AG09309 (cell line): Measurements from ENCODE around the gene COL28A1.

Experiments
- DNase-seq: peaks from one replicate; pipeline ENCODE4 v3.0.0-alpha.2; 2010; ENCODE audit warnings: low read depth
- H3K4me3 ChIP-seq: 2 replicates; pipeline ENCODE4 v1.5.1; 2011; ENCODE audit warnings: mild to moderate bottlenecking, low read depth, low read length, moderate library complexity; ENCODE audit not compliant: control insufficient read depth
- TF ChIP-seq, protein P1 (sequence below): IDR thresholded peaks from 2 replicates; pipeline ENCODE4 v1.5.1; 2011; ENCODE audit warnings: mild to moderate bottlenecking, low read depth, low read length, inconsistent platforms; ENCODE audit not compliant: insufficient read depth, control insufficient read depth; ENCODE audit errors: missing control alignments

COL28A1 gene

DNA sequence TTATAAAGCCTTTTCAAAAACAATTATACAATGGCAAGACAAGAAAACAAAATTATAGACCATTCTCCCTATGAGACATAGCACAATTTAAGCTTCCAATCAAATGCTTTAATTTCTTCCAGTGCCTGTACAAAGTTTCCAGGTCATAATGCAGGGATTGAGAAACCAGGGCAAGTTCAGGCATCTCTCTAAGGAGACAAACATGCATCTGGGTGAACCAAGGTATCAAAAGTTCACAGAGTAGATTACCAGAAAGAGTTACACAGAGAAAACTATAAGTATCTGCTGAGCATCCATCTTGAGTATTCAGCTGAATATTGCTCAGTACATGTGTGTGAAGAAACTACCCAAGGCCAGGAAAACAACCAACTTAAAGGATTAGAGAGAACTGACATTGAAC lies 89.1 kb downstream of the COL28A1 start:
- TF ChIP-seq, protein P1, sequence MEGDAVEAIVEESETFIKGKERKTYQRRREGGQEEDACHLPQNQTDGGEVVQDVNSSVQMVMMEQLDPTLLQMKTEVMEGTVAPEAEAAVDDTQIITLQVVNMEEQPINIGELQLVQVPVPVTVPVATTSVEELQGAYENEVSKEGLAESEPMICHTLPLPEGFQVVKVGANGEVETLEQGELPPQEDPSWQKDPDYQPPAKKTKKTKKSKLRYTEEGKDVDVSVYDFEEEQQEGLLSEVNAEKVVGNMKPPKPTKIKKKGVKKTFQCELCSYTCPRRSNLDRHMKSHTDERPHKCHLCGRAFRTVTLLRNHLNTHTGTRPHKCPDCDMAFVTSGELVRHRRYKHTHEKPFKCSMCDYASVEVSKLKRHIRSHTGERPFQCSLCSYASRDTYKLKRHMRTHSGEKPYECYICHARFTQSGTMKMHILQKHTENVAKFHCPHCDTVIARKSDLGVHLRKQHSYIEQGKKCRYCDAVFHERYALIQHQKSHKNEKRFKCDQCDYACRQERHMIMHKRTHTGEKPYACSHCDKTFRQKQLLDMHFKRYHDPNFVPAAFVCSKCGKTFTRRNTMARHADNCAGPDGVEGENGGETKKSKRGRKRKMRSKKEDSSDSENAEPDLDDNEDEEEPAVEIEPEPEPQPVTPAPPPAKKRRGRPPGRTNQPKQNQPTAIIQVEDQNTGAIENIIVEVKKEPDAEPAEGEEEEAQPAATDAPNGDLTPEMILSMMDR: no peak
- DNase-seq: no peak
- no peak overlapping the region for H3K4me3 ChIP-seq

DNA sequence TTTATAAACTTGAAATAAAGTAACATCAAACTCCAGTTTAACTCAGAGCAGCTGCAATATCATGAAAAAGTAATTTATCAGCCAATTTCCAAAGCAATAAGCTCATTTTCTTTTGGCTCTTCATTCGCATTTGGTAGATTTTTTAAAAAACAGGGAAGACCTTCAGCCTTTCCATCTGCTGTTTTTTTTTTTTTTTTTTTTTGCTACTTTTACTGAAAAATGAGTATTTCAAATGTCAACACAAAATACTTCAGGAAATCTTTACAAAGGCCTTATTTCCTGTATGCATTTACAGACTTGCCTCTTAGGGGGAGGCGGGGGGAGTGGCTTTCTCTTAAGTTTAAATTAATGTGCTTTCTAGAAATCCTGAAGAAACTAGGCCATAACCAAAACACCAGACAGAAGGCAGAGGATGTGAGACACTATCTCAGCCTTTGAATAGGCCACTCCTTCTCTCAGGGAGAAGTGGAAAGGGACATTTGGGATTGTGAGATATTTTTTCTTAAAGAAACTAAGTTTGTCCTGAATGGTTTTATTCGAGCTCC lies 91.8 kb downstream of the COL28A1 start:
- H3K4me3 ChIP-seq: no peak overlapping the region
- TF ChIP-seq, protein P1: no peak
- no peak for DNase-seq

DNA sequence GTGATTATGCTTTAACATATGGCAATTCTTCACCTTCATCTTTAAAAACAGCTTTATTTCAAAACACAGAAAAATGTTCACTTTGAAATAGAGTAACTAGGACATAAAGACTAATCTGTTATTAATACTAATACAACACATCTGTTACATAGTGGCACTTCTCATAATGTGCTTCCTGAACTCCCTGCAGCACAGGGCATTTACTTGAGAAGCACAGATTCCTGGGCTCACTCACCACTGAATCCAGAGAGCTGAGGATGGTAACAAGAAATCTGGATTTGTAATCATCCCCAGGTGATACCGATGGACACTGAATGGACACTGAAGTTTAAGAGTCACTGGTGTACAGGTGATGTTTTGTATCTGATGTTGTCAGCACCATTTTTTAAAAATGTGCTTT lies 96.1 kb downstream of the COL28A1 start:
- no peak for DNase-seq
- no peak overlapping the region for H3K4me3 ChIP-seq
- TF ChIP-seq, protein P1: no peak

DNA sequence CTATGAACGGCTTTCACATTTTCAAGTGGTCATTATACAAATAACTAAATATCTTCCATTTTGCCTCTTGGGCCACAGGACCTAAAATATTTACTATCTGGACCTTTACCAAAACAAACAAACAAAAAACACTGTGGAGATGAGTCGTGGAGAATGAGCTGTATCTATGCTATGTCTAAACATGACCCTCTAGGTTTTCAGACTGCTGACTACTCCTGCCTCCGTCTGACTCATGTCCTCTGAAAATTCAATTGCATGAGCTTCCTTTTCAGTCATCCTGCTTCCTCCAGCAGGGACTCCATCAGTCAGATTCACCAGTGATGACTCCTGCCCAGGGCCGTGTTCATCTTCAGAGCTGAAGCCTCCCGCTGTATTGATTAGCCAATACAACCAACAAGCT lies 96.8 kb downstream of the COL28A1 start:
- no peak overlapping the region for H3K4me3 ChIP-seq
- TF ChIP-seq, protein P1: no peak
- peak; percentile 95 for DNase-seq

DNA sequence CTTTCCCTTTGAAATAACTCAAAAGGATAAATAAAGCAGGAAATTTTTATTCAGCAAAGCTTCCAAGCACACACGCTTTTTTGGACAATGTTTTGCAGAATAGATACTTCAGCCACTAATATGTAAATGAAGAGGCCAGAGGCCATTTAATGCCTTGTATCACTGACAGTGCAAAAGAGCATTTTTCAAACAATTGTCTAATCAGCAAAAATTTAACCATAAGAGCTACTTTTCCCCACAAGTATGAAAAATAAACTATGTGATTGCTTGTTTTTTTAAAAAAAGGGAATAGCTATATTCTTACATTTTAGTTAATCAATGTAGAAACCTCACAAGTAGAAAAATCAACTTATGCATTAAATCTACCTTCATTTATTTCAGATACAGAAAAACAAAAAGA lies 99.7 kb downstream of the COL28A1 start:
- TF ChIP-seq, protein P1: no peak
- DNase-seq: no peak
- H3K4me3 ChIP-seq: no peak overlapping the region

DNA sequence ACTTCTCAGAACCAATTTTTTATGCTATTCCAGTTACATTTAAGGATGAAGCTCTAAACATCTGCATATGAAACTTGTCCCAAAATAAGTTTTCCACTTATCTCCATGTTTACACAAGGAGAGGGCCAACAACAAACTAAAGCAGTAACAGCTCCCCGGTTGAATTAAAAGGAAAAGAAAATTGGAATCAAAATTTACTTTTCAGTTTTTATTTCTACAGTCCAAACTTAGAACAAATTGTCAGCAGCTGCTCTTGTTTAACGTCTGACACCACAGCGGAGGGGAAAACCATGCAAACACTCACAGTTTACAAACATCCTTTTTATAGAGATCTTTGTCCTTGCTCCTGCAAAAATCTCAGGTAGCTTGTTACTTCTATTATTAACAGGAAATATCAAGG lies 101.3 kb downstream of the COL28A1 start:
- no peak overlapping the region for H3K4me3 ChIP-seq
- no peak for DNase-seq
- TF ChIP-seq, protein P1: no peak

DNA sequence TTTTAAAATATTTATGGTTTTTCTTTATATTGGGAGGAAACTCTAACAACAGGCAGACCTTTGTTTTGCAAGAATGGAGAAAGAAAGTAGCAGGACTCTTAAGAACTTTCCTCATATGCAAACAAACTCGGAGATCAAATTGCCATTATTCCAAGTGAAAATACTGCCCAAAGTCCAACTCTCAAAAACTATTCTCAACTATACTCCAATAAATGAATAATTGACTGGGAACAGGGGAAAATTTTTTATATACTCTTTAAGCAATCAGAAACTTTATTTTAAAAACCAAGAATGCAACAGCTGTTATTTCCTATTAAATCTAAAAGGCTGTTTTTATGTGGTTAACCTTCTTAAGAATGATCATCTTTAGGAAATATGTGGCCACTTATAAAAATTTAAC lies 101.9 kb downstream of the COL28A1 start:
- no peak for DNase-seq
- no peak overlapping the region for H3K4me3 ChIP-seq
- TF ChIP-seq, protein P1: no peak
